Measurements from ENCODE around the gene CLDN9.

DNA sequence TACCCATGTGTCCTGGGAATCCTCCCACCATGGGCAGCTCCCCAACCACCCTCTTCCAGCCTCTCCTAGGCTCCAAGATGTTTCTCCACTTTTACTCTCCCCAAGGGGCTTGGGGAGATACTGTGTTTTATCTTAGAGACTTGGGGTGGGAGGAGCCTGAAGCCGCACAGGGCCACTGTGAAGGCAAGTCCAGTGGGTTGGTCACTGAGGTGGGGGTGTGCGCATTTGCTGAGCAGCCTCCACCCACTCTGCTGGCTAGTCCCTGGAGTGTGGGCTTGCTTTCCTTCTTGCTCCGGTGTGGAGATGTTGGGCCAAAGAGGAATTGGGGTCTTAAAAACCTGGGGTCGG is 4.1 kb upstream of the CLDN9 start:
- TF ChIP-seq POLR2A (IDR thresholded peaks at IDR 0.05; ENCODE audit: low read length) (no peak), GATA1 (IDR thresholded peaks at IDR 0.05; ENCODE audit: low read depth, low read length) (no peak)
